Umbilical cord (tissue), 2 donors: ENCODE results near the gene SUCLG2. TPM values are rescaled to one million over a fixed set of nuclear protein-coding genes. Genes with fewer than 3 reads are reported as not detected.
"Not testable (repeated sequence)": the region's sequence is repeated elsewhere in the genome, so short reads cannot be mapped to it uniquely, and the experiment has no call there.

ENCODE experiments used
- DNase-seq: peaks from one replicate; pipeline ENCODE4 v3.0.0-alpha.2; 2015; ENCODE audit warnings: low spot score
- total RNA-seq: library from RNA; depleted of rRNA; stranded (reverse); fragments of >200 nt; gene quantifications from one replicate; pipeline ENCODE4 v1.2.3, GENCODE V29; 2014; ENCODE audit warnings: low replicate concordance; ENCODE audit not compliant: insufficient read depth

Gene SUCLG2
- total RNA-seq, 1 donor from 2014 or later, result 70.1 TPM

- DNase-seq, result no peak
Measured at GRCh38 chr3:67610458-67610857, 44.0 kb downstream of the SUCLG2 start.

DNA sequence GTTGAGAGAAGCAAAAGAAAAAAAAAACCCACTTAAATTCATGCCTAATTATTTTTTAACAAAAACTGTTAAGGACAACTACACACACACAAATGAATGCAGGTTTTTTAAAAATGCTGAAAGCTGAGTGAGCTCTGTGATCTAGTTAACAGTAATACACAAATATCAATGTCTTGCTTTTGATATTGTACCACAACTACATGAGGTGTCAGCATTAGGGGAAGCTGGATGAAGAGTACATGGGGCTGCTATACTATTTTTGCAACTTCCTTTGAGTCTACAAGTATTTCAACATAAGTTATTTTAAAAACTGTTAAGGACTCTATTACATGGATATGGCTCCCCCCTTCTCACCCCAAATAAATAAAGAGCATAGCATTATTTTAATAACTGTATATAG, 44.7 kb downstream of the SUCLG2 start:
- no peak for DNase-seq

GRCh38 chr3:67608034-67608433, 46.4 kb downstream of the SUCLG2 start:
- no peak for DNase-seq

DNA sequence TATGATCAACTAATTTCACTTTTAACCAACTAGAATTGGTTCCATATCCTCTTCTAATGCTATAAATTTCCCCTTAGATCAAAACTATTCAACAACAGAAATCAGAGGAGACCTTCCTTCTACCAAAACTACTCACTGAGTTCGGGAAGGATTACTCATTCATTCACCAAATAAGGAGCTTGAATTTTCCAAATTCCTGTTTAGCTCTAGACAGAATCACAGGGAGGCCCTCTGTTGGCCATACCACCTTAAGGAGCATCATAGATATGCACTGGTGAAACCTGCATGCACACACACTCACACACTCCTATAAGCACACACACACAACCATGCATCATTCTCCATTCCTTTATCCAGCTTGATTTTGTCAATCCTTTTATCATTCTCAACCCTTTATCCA, 49.0 kb downstream of the SUCLG2 start:
- no peak for DNase-seq

DNA sequence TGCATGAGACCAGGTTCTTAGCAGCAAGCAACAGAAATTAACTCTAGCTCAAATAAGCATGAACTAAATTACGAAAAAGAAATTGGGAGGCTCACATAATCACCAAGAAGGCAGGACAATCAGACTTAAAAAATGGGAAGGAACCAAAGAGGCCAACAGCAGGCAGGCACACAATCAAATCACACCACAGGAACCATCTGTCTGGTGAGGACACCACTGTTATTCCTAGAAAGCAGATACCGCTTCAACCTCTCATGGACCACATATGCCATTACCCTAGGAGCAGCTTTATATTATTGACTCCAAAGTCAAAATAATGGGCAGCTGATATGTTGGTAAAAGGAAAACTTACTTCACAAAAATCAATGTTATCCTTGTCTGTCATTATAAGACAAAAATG, 51.6 kb downstream of the SUCLG2 start:
- DNase-seq, result no peak

- no peak for DNase-seq
Measured at GRCh38 chr3:67601919-67602608, 52.3 kb downstream of the SUCLG2 start.

GRCh38 chr3:67601385-67601784, 53.0 kb downstream of the SUCLG2 start:
- DNase-seq, result no peak

DNA sequence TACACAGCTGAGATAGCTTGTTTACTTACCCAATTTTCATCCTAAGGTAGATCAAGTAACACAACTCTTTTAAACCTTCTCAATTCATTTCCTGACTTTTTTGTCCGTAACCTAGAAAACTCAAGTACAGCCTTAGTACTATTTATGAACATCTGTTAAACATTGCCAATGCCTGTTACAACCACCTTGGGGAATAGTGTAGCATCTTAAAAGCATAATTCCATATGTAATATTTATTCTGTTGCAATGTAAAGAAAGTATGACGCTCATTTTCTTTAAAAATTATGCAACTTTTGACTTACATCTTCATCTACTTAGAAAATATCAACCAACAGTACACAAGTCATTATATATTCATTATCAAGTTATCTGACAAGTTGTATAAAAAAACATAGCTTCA, 54.6 kb downstream of the SUCLG2 start:
- no peak for DNase-seq

GRCh38 chr3:67598814-67599556, 55.4 kb downstream of the SUCLG2 start:
- no peak for DNase-seq

GRCh38 chr3:67595424-67595823, 59.0 kb downstream of the SUCLG2 start:
- DNase-seq, result no peak

GRCh38 chr3:67593761-67594234, 60.6 kb downstream of the SUCLG2 start:
- no peak for DNase-seq

GRCh38 chr3:67592057-67592456, 62.4 kb downstream of the SUCLG2 start:
- no peak for DNase-seq

DNA sequence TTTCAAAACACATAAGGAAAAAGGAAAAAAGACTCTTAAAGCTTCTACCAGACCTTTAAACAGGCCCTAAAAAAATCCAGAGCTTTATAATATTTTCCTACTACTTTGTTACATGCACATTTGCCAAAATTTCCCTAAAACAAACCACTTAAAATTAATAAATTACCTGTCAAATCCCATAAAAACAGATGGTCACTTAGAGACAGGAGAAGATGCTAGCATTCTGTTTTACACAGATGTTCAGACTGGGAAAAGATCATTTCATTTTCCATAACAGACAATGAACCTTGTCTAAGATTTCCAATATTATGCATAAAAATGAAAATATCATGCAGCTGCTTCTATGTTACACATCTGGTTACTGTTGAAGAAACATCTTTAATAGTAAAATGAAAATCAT, 66.6 kb downstream of the SUCLG2 start:
- DNase-seq, result no peak

DNA sequence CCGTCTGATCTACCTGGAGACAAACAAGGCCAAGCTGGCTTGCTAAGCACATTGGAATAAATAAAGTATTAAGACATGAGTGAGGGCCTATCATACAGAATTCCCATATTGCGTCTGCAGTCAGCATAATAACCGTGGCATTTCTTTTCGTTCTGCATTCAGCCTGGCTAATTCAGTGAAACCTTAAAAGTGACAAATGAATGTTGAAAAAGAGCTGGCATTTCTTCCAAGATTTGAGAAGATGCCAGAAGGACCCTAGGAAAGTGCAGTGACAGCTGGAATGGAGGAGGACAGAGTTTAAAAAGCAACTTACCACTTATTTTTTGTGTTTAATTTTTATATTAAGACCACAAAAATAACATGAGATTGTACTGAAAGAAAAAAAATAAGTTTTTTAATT, 67.1 kb downstream of the SUCLG2 start:
- no peak for DNase-seq

GRCh38 chr3:67584608-67585007, 69.8 kb downstream of the SUCLG2 start:
- not testable (repeated sequence) for DNase-seq

GRCh38 chr3:67580430-67581000, 73.9 kb downstream of the SUCLG2 start:
- no peak for DNase-seq

DNA sequence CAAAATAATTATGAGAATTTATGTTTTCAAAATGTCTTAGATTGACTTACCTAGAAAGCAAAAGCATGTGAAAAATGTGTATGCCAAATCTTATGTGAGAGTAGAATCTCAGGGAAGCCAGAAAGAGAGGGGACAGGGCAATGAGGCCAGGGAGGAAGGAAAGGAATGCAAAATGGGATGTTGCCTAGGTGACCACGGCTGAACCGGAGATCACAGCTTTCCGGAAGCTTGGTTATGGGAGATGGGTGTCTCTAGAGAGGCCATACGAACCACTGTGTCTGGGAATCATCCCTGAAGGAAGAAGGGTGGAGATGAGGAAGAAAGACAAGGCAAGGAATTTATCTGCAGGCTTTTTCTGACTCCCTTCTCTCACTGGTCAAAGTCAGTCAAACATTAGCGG, 76.0 kb downstream of the SUCLG2 start:
- peak; percentile 2 for DNase-seq

DNA sequence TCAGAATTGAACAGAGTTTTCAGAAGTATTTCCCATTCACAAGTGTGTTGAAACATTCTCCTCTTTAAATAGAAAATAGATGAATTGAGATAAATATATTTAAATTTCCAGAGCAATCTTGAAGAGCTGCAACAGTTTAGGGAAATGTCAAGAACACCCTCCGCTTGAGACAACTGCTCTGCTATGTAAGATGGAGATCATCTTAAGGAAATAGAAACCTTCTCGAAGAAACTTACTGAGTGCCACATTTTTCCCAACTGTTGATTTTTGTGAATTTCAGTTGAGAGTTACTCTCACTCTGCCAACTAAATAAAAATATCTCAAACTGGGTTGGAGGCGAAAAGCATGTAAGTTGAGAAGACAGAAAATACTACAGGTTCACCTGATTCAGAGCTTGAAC, 78.0 kb downstream of the SUCLG2 start:
- no peak for DNase-seq

- DNase-seq, result no peak
Measured at GRCh38 chr3:67569324-67569723, 85.1 kb downstream of the SUCLG2 start.

DNA sequence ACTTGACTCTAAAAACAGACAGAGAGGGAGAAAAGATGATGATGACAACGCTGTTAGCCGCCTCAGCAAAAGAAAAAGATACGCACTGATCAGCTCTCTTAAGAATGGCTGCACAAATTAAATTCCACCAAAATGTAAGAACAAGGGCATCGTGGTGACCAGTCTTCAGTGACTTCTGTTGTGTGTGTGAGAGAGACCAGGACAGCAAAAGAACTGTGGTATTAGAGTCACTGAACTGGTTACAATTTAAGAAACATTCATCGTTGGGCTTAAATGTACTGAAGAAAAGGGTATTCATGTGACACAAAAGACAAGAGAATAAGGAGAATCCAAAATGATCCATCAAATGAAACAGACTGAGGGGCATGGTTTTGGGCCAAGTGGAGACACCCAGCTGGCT, 86.5 kb downstream of the SUCLG2 start:
- DNase-seq, result no peak

GRCh38 chr3:67564973-67565372, 89.4 kb downstream of the SUCLG2 start:
- no peak for DNase-seq

DNA sequence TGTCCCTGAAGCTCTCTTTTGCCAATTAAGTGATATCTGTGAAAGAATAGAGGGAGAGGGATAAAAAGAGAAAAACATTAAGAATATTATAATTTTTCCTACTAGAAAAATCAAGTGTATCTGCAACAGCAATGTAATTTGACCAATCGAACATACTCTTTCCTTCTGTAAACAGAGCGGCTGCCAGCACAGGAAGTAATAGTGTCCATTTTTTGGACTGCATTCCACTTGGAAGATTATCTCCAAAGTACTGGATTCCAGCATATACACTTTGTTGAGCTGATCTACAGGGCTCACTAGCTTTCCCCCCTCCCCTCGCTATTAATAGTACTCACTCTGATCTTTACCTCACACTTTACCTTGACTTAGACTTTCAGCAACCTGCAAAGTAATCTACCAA, 90.4 kb downstream of the SUCLG2 start:
- no peak for DNase-seq
